ENCODE data around the gene INAFM1.
A peak's percentile ranks its signal among the peaks of the same experiment; 100 is the strongest.

DNA sequence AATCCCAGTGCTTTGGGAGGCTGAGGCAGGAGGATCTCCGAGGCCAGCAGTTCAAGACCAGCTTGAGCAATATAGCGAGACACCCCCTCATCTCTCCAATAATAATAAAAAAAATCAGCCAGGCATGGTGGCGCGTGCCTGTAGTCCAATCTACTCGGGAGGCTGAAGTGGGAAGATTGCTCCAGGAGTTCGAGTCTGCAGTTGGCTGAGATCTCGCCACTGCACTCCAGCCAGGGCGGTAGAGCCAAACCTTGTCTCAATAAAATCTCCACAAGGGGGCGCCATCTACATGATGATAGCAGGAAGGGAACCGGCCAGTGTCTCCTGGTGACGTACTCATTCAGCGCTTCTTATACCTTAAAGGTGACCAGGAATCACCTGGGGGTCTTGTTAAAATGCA lies 21.4 kb downstream of the INAFM1 start:
- TF ChIP-seq, protein P1, sequence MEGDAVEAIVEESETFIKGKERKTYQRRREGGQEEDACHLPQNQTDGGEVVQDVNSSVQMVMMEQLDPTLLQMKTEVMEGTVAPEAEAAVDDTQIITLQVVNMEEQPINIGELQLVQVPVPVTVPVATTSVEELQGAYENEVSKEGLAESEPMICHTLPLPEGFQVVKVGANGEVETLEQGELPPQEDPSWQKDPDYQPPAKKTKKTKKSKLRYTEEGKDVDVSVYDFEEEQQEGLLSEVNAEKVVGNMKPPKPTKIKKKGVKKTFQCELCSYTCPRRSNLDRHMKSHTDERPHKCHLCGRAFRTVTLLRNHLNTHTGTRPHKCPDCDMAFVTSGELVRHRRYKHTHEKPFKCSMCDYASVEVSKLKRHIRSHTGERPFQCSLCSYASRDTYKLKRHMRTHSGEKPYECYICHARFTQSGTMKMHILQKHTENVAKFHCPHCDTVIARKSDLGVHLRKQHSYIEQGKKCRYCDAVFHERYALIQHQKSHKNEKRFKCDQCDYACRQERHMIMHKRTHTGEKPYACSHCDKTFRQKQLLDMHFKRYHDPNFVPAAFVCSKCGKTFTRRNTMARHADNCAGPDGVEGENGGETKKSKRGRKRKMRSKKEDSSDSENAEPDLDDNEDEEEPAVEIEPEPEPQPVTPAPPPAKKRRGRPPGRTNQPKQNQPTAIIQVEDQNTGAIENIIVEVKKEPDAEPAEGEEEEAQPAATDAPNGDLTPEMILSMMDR (IDR thresholded peaks at IDR 0.05): peak in 1 of 3 donors; percentile 63
- no peak for TF ChIP-seq POLR2A (IDR thresholded peaks at IDR 0.05)

Data from lower leg skin (tissue), 3 donors.